IMR-90 (cell line): ENCODE results near the gene CDK12. TPM values are rescaled to one million over a fixed set of nuclear protein-coding genes. Genes with fewer than 3 reads are reported as not detected.

Experiments used
- ATAC-seq: fragments of 200-7000 bp; cut with Tn5 transposase; 2 replicates; pipeline ENCODE4 v1.9.1; 2020; ENCODE audit warnings: low read depth, mild to moderate bottlenecking, moderate library complexity
- BruUV-seq: library from RNA; stranded (reverse); fragments of 400-500 nt; replicated peaks from 2 replicates; lab custom pipeline; 2021; lab: Mats Ljungman, UMichigan
- CTCF ChIA-PET: fragments of 300-600 bp; formaldehyde crosslinking; extraction: SDS; loops from one replicate; lab custom pipeline; 2021; ENCODE audit warnings: antibody characterized with exemption; lab: Yijun Ruan, JAX
- POLR2A ChIA-PET: fragments of 300-600 bp; sonication (Branson Sonifier 250); formaldehyde crosslinking; loops from one replicate; lab custom pipeline; 2022; ENCODE audit warnings: antibody characterized with exemption; ENCODE audit not compliant: unreplicated experiment; lab: Charles Lee
- DNase-seq: peaks from one replicate; pipeline ENCODE4 v3.0.0; 2013
- H2AFZ ChIP-seq: replicated peaks from 2 replicates; pipeline ENCODE3; 2013; ENCODE audit warnings: low read length, mild to moderate bottlenecking; ENCODE audit not compliant: poor library complexity
- H2AK5ac ChIP-seq: 2 replicates; pipeline ENCODE4 v1.6.1; 2013; ENCODE audit warnings: low read depth, low read length, inconsistent platforms
- H2AK9ac ChIP-seq: replicated peaks from 2 replicates; pipeline ENCODE3; 2013; ENCODE audit warnings: mild to moderate bottlenecking, low read depth, low read length, moderate library complexity; ENCODE audit not compliant: poor library complexity
- H2BK120ac ChIP-seq: 2 replicates; pipeline ENCODE4 v1.6.1; 2013; ENCODE audit warnings: low read depth, low read length, inconsistent platforms
- H2BK15ac ChIP-seq: 3 replicates; pipeline ENCODE4 v1.6.1; 2013; ENCODE audit warnings: low read depth, low read length, inconsistent platforms
- H2BK20ac ChIP-seq: 2 replicates; pipeline ENCODE4 v1.6.1; 2013; ENCODE audit warnings: low read depth, mild to moderate bottlenecking, inconsistent platforms, low read length, moderate library complexity
- H2BK5ac ChIP-seq: 2 replicates; pipeline ENCODE4 v1.6.1; 2013; ENCODE audit warnings: mild to moderate bottlenecking, low read depth, low read length, inconsistent platforms; ENCODE audit not compliant: poor library complexity, severe bottlenecking
- H3K14ac ChIP-seq: replicated peaks from 2 replicates; pipeline ENCODE4 v1.6.1; 2013; ENCODE audit warnings: low read depth, low read length, inconsistent platforms
- H3K18ac ChIP-seq: 2 replicates; pipeline ENCODE4 v1.6.1; 2013; ENCODE audit warnings: low read depth, low read length, control low read depth
- H3K23ac ChIP-seq: 2 replicates; pipeline ENCODE4 v1.6.1; 2013; ENCODE audit warnings: low read depth, low read length, inconsistent platforms
- H3K27ac ChIP-seq: 2 replicates; pipeline ENCODE4 v1.5.1; 2013; ENCODE audit warnings: mild to moderate bottlenecking, control low read depth, low read length; ENCODE audit not compliant: insufficient read depth
- H3K27me3 ChIP-seq: 2 replicates; pipeline ENCODE4 v1.6.1; 2013; ENCODE audit warnings: low read length; ENCODE audit not compliant: control insufficient read depth, insufficient read depth
- H3K36me3 ChIP-seq: 2 replicates; pipeline ENCODE4 v1.6.1; 2013; ENCODE audit warnings: low read length, mixed read lengths; ENCODE audit not compliant: control insufficient read depth, insufficient read depth
- H3K4ac ChIP-seq: 2 replicates; pipeline ENCODE4 v1.6.1; 2013; ENCODE audit warnings: low read depth, low read length, inconsistent platforms
- H3K4me1 ChIP-seq: 2 replicates; pipeline ENCODE4 v1.6.1; 2013; ENCODE audit warnings: low read length, mixed read lengths; ENCODE audit not compliant: control insufficient read depth, insufficient read depth
- H3K4me2 ChIP-seq: 2 replicates; pipeline ENCODE4 v1.6.1; 2013; ENCODE audit warnings: low read depth, mild to moderate bottlenecking, control low read depth, low read length, moderate library complexity
- H3K4me3 ChIP-seq: 2 replicates; pipeline ENCODE4 v1.5.1; 2013; ENCODE audit warnings: low read depth, mild to moderate bottlenecking, control low read depth, low read length, moderate library complexity; ENCODE audit not compliant: insufficient read depth
- H3K56ac ChIP-seq: 2 replicates; pipeline ENCODE4 v1.6.1; 2013; ENCODE audit warnings: low read length, inconsistent platforms; ENCODE audit not compliant: insufficient read depth; ENCODE audit errors: extremely low read depth
- H3K79me1 ChIP-seq, 2 experiments: 2 replicates each; pipeline ENCODE4 v1.6.1; 2013; ENCODE audit warnings: low read length in 2 of 2, inconsistent platforms in 1 of 2, low read depth in 1 of 2
- H3K9ac ChIP-seq: 2 replicates; pipeline ENCODE4 v1.6.1; 2013; ENCODE audit warnings: low read depth, low read length, control low read depth
- H3K9me1 ChIP-seq: 2 replicates; pipeline ENCODE4 v1.6.1; 2013; ENCODE audit warnings: low read length, inconsistent platforms; ENCODE audit not compliant: insufficient read depth
- H3K9me3 ChIP-seq: 2 replicates; pipeline ENCODE4 v1.6.1; 2013; ENCODE audit warnings: low read length; ENCODE audit not compliant: control insufficient read depth, insufficient read depth
- H4K20me1 ChIP-seq: 2 replicates; pipeline ENCODE4 v1.6.1; 2013; ENCODE audit warnings: low read length, inconsistent platforms; ENCODE audit not compliant: insufficient read depth
- H4K5ac ChIP-seq: 2 replicates; pipeline ENCODE4 v1.6.1; 2013; ENCODE audit warnings: mild to moderate bottlenecking, low read depth, low read length, control low read depth
- H4K8ac ChIP-seq, 2 experiments: 2 replicates each; pipeline ENCODE4 v1.6.1; 2013; ENCODE audit warnings: low read depth in 2 of 2, low read length in 2 of 2, control low read depth in 1 of 2, inconsistent platforms in 1 of 2
- H4K91ac ChIP-seq: 2 replicates; pipeline ENCODE4 v1.6.1; 2013; ENCODE audit warnings: low read depth, low read length, inconsistent platforms; ENCODE audit not compliant: insufficient read depth
- ELK1 ChIP-seq: fragments of 150-350 bp; IDR thresholded peaks from 2 replicates; pipeline ENCODE4 v1.6.1; 2016; ENCODE audit warnings: low read depth, mild to moderate bottlenecking, low read length, moderate library complexity, borderline replicate concordance
- MAZ ChIP-seq: IDR thresholded peaks from 2 replicates; pipeline ENCODE4 v1.6.1; 2012; ENCODE audit warnings: low read depth, mild to moderate bottlenecking, low read length, improper control_type of control experiment, moderate library complexity, borderline replicate concordance
- POLR2A ChIP-seq: IDR thresholded peaks from 2 replicates; pipeline ENCODE4 v1.6.1; 2012; ENCODE audit warnings: mild to moderate bottlenecking, low read depth, low read length
- RAD21 ChIP-seq: IDR thresholded peaks from 2 replicates; pipeline ENCODE4 v1.6.1; 2012; ENCODE audit warnings: low read length, improper control_type of control experiment
- SMC3 ChIP-seq: fragments of 150-350 bp; IDR thresholded peaks from 2 replicates; pipeline ENCODE4 v1.6.1; 2016; ENCODE audit warnings: low read depth, mild to moderate bottlenecking, antibody characterized with exemption, low read length, moderate library complexity
- USF2 ChIP-seq: fragments of 150-350 bp; IDR thresholded peaks from 2 replicates; pipeline ENCODE4 v1.6.1; 2017; ENCODE audit warnings: mild to moderate bottlenecking, antibody characterized with exemption, low read length, low read depth
- WGBS, 2 experiments: methylation state at CpG; one replicate each; pipeline versions ENCODE4 v1.1.5 to v1.1.7; 2013; ENCODE audit warnings: missing lambda C conversion rate in 2 of 2; ENCODE audit not compliant: insufficient read length in 1 of 2; ENCODE audit errors: extremely low coverage in 2 of 2; 5-methylcytosine and 5-hydroxymethylcytosine counted together
- dilution Hi-C: fragments of 300-500 bp; cut with HindIII; formaldehyde crosslinking; loops from one replicate; pipeline ENCODE4 v1.14.3; 2018; ENCODE audit warnings: low sequenced_read_pairs; ENCODE audit not compliant: unreplicated experiment
- in situ Hi-C: fragments of 300-500 bp; cut with MboI; formaldehyde crosslinking; loops from 3 replicates; pipeline ENCODE4 v1.14.3; 2019; ENCODE audit warnings: low sequenced_read_pairs, inconsistent platforms, mixed read lengths
- intact Hi-C: fragments of 100-400 bp; cut with micrococcal nuclease; formaldehyde crosslinking; loops from 2 replicates; pipeline ENCODE4 v1.10.0; 2022
- polyA plus RNA-seq, 3 experiments: library from polyadenylated mRNA; depleted of rRNA; stranded (reverse); fragments of >200 nt; gene quantifications; 2 replicates each; pipeline ENCODE4 v1.2.3, GENCODE V29; 2012; ENCODE audit warnings: low replicate concordance in 1 of 3
- total RNA-seq: library from RNA; depleted of rRNA; stranded (reverse); fragments of >200 nt; gene quantifications from 2 replicates; pipeline ENCODE4 v1.2.3, GENCODE V29; 2012

CDK12 gene
- total and polyA plus RNA-seq, 2 of the 4 experiments (the other 2 are of a cell fraction) = 16.1 to 27.1 TPM

- H3K9me3 ChIP-seq = no peaks in the 10 kb centered on the region
- no peak overlapping the region for H3K14ac ChIP-seq
- DNase-seq = no peak
- no peak overlapping the region for H2BK20ac ChIP-seq
- TF ChIP-seq USF2 (no peak), SMC3 (no peak), POLR2A (no peak), RAD21 (no peak), MAZ (no peak), ELK1 (no peak)
- ChIA-PET POLR2A (no interaction called here), CTCF (no interaction called here)
- no peaks in the 10 kb centered on the region for H4K20me1 ChIP-seq
- ATAC-seq = no peak
- H3K9ac ChIP-seq = no peak overlapping the region
- H2BK15ac ChIP-seq = no peak overlapping the region
- H3K27ac ChIP-seq = no peak overlapping the region
- no peaks in the 10 kb centered on the region for H3K4me1 ChIP-seq
- H3K79me1 ChIP-seq = no peaks in the 10 kb centered on the region
- peaks cover 23% of the 10 kb centered on the region for H3K36me3 ChIP-seq
- intact Hi-C loops (no loop called here), dilution Hi-C loops (no loop called here), in situ Hi-C loops (no loop called here)
- no peak overlapping the region for H3K18ac ChIP-seq
- no peak overlapping the region for H4K91ac ChIP-seq
- H3K4ac ChIP-seq = no peak overlapping the region
- H4K8ac ChIP-seq = no peak overlapping the region
- no peak overlapping the region for H3K4me3 ChIP-seq
- no peak overlapping the region for H4K5ac ChIP-seq
- H2AK9ac ChIP-seq = no peak overlapping the region
- no peak overlapping the region for H2BK120ac ChIP-seq
- WGBS, 2 experiments = no CpG with 5 or more reads among the region's 4 CpGs
- no peak overlapping the region for H2AFZ ChIP-seq
- 0 out of 2 replicates have a peak, but pooled peaks cover 2% of the 10 kb centered on the region for H3K9me1 ChIP-seq
- no peak overlapping the region for H2BK5ac ChIP-seq
- H3K56ac ChIP-seq = no peak overlapping the region
- no peaks in the 10 kb centered on the region for H3K27me3 ChIP-seq
- no peak overlapping the region for H3K4me2 ChIP-seq
- H2AK5ac ChIP-seq = no peak overlapping the region
- no peak overlapping the region for H3K23ac ChIP-seq
- no TSS peak for BruUV-seq
These were observed 103.0 kb downstream of the CDK12 start for GRCh38 chr17:39564211-39564848.
